Fibroblast of villous mesenchyme (primary cell): ENCODE measurements around the gene AOPEP. TPM values are rescaled to one million over a fixed set of nuclear protein-coding genes. Genes with fewer than 3 reads are reported as not detected.

Source experiments
- DNase-seq: peaks from one replicate; pipeline ENCODE4 v3.0.0-alpha.2; 2010; ENCODE audit warnings: low read depth
- H3K4me3 ChIP-seq: 2 replicates; pipeline ENCODE4 v1.5.1; 2011; ENCODE audit warnings: low read depth, mild to moderate bottlenecking, low read length
- CTCF ChIP-seq: IDR thresholded peaks from 2 replicates; pipeline ENCODE4 v1.5.1; 2012; ENCODE audit warnings: low read depth, mild to moderate bottlenecking, low read length; ENCODE audit not compliant: insufficient read depth
- total RNA-seq: library from RNA; depleted of rRNA; stranded (reverse); fragments of >200 nt; gene quantifications from 2 replicates; pipeline ENCODE4 v1.2.3, GENCODE V29; 2012

Gene AOPEP
- total RNA-seq, 1 donor: 153 TPM

GRCh38 chr9:94891183-94891582, 164.7 kb downstream of the AOPEP start:
- no peak for DNase-seq
- TF ChIP-seq CTCF: no peak
- H3K4me3 ChIP-seq: no peak overlapping the region

- no peak for DNase-seq
- H3K4me3 ChIP-seq: no peak overlapping the region
- TF ChIP-seq CTCF: no peak
These were observed 166.2 kb downstream of the AOPEP start for GRCh38 chr9:94892675-94893074.

GRCh38 chr9:94894094-94894699, 167.7 kb downstream of the AOPEP start:
- no peak overlapping the region for H3K4me3 ChIP-seq
- DNase-seq: peak; percentile 53
- no peak for TF ChIP-seq CTCF

GRCh38 chr9:94895668-94896067, 169.2 kb downstream of the AOPEP start:
- no peak for DNase-seq
- TF ChIP-seq CTCF: no peak

GRCh38 chr9:94896512-94896911, 170.0 kb downstream of the AOPEP start:
- DNase-seq: no peak
- no peak for TF ChIP-seq CTCF
- no peak overlapping the region for H3K4me3 ChIP-seq

More at GRCh38 chr9:94895668-94896067, 169.2 kb downstream of the AOPEP start:
- no peak overlapping the region for H3K4me3 ChIP-seq

- no peak overlapping the region for H3K4me3 ChIP-seq
- no peak for DNase-seq
- TF ChIP-seq CTCF: no peak
These were observed 173.1 kb downstream of the AOPEP start for GRCh38 chr9:94899464-94900221.
